Kidney (tissue), 14 donors: ENCODE measurements around the gene USH2A. TPM values are rescaled to one million over a fixed set of nuclear protein-coding genes. Genes with fewer than 3 reads are reported as not detected.

Experiments
- DNase-seq, 5 donors: peaks; one replicate each; pipeline ENCODE4 v3.0.0-alpha.2; 2013 to 2020
- FAIRE-seq: peaks from 2 replicates; lab custom pipeline; 2012; peaks lifted over from hg19 to GRCh38; lab: Jason Lieb, UNC
- H3K27ac ChIP-seq, 2 donors: one replicate each; pipeline ENCODE4 v1.7.0; 2013; ENCODE audit warnings: low read depth in 2 of 2, low read length in 2 of 2, inconsistent platforms in 1 of 2
- H3K27me3 ChIP-seq: one replicate; pipeline ENCODE4 v1.7.1; 2013; ENCODE audit warnings: low read length, inconsistent platforms; ENCODE audit not compliant: control insufficient read depth, insufficient read depth
- H3K36me3 ChIP-seq, 3 donors: one replicate each; pipeline versions ENCODE4 v1.7.0 to v1.7.1; 2013; ENCODE audit warnings: low read length in 3 of 3, control low read depth in 1 of 3, inconsistent platforms in 1 of 3; ENCODE audit not compliant: insufficient read depth in 3 of 3, control insufficient read depth in 2 of 3
- H3K4me1 ChIP-seq, 3 donors: one replicate each; pipeline versions ENCODE4 v1.7.0 to v1.7.1; 2013; ENCODE audit warnings: low read length in 3 of 3, inconsistent platforms in 1 of 3, low read depth in 1 of 3; ENCODE audit not compliant: control insufficient read depth in 2 of 3, insufficient read depth in 2 of 3
- H3K4me3 ChIP-seq, 3 donors: one replicate each; pipeline versions ENCODE4 v1.7.0 to v1.8.1; 2013; ENCODE audit warnings: low read length in 3 of 3, control low read depth in 1 of 3, inconsistent platforms in 1 of 3
- H3K9ac ChIP-seq, 3 donors: one replicate each; pipeline versions ENCODE4 v1.7.0 to v1.7.1; 2013; ENCODE audit warnings: low read length in 3 of 3, control low read depth in 1 of 3, inconsistent platforms in 1 of 3
- H3K9me3 ChIP-seq, 3 donors: one replicate each; pipeline versions ENCODE4 v1.7.0 to v1.7.1; 2013; ENCODE audit warnings: low read length in 3 of 3, control low read depth in 1 of 3, inconsistent platforms in 1 of 3; ENCODE audit not compliant: control insufficient read depth in 2 of 3, insufficient read depth in 1 of 3
- intact Hi-C: fragments of 100-400 bp; cut with DNase I; formaldehyde crosslinking; loops from one replicate; pipeline ENCODE4 v1.11.1; 2022
- polyA plus RNA-seq: library from polyadenylated mRNA; stranded (reverse); fragments of 350-450 nt; fragmentation: Illumina TruSeq; extraction: RNeasy Lipid Tissue Mini Kit (QIAGEN cat#74804); gene quantifications from one replicate; pipeline ENCODE4 v1.2.3, GENCODE V29; 2014; ENCODE audit warnings: low read depth, low replicate concordance; ENCODE audit not compliant: insufficient read depth
- total RNA-seq: library from RNA; stranded (reverse); fragmentation: NEBNext Ultra II Directional; extraction: Animal tissue kit (Norgen Biotek cat#: 25700); gene quantifications from one replicate; pipeline ENCODE4 v1.2.1, GENCODE V29; 2021
- TF ChIP-seq, protein P1 (sequence below): IDR thresholded peaks from 3 replicates; pipeline ENCODE4 v1.5.1; 2012; ENCODE audit warnings: mild to moderate bottlenecking, moderate library complexity, borderline replicate concordance; ENCODE audit not compliant: insufficient read depth; ENCODE audit errors: extremely low read depth
- donor health status: control.
- donor health status: control.
- donor health status: control.
- donor health status: control.
- donor health status: control.
- donor health status: DM: yes; HTN: yes; CAD: no.
- donor health status: Normal renal cell carcinoma (clear cell type).

The USH2A gene
- total and polyA plus RNA-seq, 2 donors from 2014 or later = 0.06 TPM; not detected in 1

DNA sequence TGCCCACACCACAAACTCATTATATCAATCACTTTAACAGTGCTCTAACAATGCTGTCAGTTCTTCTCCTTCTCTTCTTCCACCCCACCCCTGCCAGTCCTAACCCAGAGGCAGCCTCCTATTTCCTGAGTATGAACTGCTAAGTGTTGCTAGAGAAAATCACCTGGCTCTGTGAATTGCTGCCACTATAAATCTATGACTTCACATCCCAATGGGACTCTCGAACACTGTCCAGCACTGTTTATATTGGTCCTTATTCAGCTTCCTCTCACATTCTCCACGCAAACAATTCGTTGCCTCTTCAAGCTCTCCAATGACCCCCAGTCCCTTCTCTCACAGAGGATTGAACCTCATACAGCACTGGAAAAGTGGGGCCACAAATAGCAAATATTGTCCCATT lies 27.0 kb upstream of the USH2A start:
- Histone ChIP-seq H3K36me3 (no peaks in the 10 kb centered on the region), H3K9me3 (no peaks in the 10 kb centered on the region), H3K4me3 (no peak overlapping the region), H3K4me1 (no peaks in the 10 kb centered on the region), H3K9ac (no peak overlapping the region), H3K27ac (no peak overlapping the region), H3K27me3 (no peaks in the 10 kb centered on the region)
- intact Hi-C loops = no loop called here
- TF ChIP-seq, protein P1, sequence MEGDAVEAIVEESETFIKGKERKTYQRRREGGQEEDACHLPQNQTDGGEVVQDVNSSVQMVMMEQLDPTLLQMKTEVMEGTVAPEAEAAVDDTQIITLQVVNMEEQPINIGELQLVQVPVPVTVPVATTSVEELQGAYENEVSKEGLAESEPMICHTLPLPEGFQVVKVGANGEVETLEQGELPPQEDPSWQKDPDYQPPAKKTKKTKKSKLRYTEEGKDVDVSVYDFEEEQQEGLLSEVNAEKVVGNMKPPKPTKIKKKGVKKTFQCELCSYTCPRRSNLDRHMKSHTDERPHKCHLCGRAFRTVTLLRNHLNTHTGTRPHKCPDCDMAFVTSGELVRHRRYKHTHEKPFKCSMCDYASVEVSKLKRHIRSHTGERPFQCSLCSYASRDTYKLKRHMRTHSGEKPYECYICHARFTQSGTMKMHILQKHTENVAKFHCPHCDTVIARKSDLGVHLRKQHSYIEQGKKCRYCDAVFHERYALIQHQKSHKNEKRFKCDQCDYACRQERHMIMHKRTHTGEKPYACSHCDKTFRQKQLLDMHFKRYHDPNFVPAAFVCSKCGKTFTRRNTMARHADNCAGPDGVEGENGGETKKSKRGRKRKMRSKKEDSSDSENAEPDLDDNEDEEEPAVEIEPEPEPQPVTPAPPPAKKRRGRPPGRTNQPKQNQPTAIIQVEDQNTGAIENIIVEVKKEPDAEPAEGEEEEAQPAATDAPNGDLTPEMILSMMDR = no peak
- no peak for FAIRE-seq
- DNase-seq = no peak

DNA sequence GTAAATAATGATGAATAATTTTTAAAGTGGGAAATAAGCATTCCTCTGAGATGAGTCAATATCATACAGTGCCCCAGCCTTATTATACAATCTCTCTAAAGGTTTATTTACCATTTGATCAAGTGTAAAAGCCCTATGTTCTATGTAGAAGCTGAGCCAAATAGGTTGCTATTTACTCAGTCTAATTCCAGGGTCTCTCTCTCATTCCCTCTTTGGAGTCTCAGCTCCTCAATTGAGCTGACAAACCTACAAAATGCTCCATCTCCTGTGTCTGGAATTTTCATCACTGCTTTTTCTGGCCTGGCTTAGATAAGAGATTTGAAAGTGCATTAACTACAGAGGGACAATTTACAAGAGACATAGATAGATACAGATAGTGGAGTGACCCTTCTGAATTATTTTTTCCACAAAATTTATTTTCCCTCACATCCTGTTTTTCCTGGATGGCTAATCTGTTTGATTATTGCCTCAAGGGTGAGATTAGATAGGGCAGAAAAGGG lies 24.8 kb upstream of the USH2A start:
- Histone ChIP-seq H3K27me3 (no peaks in the 10 kb centered on the region), H3K4me1 (no peaks in the 10 kb centered on the region), H3K9me3 (no peaks in the 10 kb centered on the region), H3K9ac (no peak overlapping the region), H3K27ac (no peak overlapping the region), H3K36me3 (no peaks in the 10 kb centered on the region), H3K4me3 (no peak overlapping the region)
- FAIRE-seq (no peak), DNase-seq (no peak)
- intact Hi-C loops = no loop called here
- TF ChIP-seq, protein P1 = no peak

DNA sequence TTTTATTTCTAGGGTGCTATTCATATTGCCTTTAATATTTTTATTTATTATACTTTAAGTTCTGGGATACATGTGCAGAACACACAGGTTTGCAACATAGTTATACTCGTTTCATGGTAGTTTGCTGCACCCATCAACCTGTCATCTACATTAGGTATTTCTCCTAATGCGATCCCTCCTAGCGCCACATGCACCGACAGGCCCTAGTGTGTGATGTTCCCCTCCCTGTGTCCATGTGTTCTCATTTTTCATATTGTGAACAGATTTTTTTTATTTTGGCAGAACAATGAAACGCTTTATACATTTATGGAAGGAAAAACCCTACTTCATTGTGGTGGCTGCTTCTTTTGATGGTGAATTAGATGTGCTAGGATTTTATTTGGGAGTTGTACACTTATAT lies 14.4 kb upstream of the USH2A start:
- Histone ChIP-seq H3K9me3 (no peaks in the 10 kb centered on the region), H3K9ac (no peak overlapping the region), H3K4me1 (no peaks in the 10 kb centered on the region), H3K36me3 (no peaks in the 10 kb centered on the region), H3K4me3 (no peak overlapping the region), H3K27ac (no peak overlapping the region), H3K27me3 (no peaks in the 10 kb centered on the region)
- DNase-seq (no peak), FAIRE-seq (no peak)
- intact Hi-C loops = no loop called here
- TF ChIP-seq, protein P1 = no peak

DNA sequence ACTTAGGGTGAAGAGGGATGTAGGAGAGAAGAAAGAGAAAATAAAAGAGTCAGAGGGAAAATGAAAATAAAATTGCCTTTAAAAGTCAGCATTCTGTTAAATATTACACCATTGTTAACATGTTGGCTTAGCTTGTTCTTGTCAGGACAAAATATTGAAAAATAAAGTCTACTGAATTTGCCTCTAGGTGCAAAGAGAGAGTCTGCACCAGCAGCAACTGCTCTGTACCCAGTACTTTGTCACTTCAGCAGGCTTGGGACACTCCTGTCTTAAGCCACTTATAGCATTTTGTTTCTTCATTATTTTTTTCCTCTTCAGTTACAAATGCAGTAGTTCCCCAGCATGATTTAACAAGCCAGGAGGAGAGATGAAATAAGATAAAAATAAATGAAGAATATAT lies 11.0 kb upstream of the USH2A start:
- TF ChIP-seq, protein P1 = no peak
- no peaks in the 10 kb centered on the region for H3K36me3 ChIP-seq
- intact Hi-C loops = no loop called here
- no peak overlapping the region for H3K4me3 ChIP-seq
- H3K27ac ChIP-seq = no peak overlapping the region
- no peaks in the 10 kb centered on the region for H3K4me1 ChIP-seq
- FAIRE-seq = no peak
- no peak for DNase-seq
- no peak overlapping the region for H3K9ac ChIP-seq
- H3K9me3 ChIP-seq = no peaks in the 10 kb centered on the region
- no peaks in the 10 kb centered on the region for H3K27me3 ChIP-seq
